Measurements from ENCODE around the gene CACNB2. TPM values are rescaled to one million over a fixed set of nuclear protein-coding genes. Genes with fewer than 3 reads are reported as not detected.

CACNB2 gene
- polyA plus RNA-seq, 3 donors: 0.58 to 3.4 (median 1.0) TPM

DNA sequence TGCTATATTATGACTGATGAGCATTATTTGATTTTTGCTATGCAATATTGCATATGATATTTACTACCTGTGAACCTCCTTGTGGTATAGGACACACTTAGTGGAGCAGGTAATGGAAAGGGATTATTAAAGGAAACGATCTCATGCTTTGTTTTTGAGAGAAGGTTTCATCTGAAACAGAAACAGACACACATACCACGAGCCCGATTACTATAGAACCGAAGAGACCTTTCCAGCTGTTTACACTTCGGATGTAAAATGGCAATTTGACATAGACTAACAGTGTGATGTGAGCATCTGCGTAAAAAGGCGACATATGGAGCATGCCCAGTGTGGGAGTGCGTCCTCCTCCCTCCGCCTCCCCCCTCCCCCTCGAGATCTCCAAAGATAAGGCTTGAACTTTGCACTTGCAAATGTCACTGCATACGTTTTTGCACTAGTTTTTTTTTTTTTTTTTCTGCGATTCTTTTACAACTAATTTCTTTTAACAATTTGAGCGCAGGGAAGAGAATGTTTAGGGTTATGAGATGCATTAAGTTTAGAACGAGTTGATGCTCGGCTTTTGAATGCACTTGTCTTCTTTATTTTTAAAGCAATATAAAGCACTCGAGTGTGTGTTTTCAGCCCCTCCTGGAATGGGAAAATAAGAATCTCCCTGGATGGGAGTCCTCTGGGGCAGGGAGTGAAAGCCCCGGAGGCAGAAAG is 260.1 kb downstream of the CACNB2 start:
- H3K27ac ChIP-seq (ENCODE audit: low read depth, low read length): no peak overlapping the region
- 3 to 14% (median 7%) methylated on average over 17 of the region's 17 CpGs for WGBS, 3 donors

DNA sequence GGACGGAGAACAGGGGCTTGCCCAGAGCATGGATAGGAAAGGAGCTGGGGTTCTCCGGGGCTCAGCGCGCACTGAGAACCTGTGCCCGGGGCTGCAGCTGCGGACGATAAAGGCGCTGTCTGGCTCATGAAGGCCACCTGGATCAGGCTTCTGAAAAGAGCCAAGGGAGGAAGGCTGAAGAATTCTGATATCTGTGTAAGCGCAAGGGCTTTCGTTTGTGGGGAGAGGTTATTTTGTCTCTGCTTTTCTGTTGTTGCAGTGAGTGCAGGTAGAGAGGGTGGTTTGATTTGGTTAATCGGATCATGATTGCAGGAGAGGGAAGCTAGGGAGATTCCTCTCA is 260.7 kb downstream of the CACNB2 start:
- no peak overlapping the region for H3K27ac ChIP-seq (ENCODE audit: low read depth, low read length)
- WGBS, 3 donors: 3 to 14% (median 12%) methylated on average over 11 of the region's 11 CpGs

DNA sequence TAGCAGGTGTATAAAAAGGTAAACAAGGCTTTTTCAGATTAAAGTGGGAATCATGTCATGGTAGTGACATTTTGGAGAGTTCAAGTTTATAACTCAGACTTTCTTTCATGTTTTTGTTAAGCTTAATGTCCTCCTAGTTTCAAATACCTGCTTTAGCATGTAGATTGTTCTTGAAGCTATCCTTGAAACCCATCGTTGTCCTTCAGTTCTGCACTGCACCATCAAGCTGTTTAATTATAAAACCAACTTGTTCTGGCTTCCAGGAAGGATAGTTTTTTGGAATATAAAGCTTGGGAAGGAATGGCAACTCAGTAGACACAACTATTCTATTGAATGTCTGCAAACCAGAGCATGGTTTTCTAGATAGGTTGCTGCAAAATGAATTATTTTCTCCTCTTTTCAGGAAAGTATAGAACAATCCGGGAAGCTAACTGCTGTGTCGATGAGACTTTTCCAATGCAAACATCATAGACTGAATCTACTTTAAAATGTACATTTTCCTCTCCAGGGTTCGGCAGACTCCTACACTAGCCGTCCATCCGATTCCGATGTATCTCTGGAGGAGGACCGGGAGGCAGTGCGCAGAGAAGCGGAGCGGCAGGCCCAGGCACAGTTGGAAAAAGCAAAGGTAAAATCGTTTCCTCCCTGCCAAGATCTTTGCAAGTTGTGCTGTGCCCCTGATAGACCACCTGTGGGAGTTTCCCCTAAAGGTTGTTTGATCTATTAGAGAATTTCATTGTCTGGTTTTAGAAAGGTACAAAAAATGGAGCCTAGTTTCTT is 261.4 kb downstream of the CACNB2 start:
- no peak overlapping the region for H3K27ac ChIP-seq (ENCODE audit: low read depth, low read length)
- 80 to 89% (median 88%) methylated on average over 12 of the region's 12 CpGs for WGBS, 3 donors

DNA sequence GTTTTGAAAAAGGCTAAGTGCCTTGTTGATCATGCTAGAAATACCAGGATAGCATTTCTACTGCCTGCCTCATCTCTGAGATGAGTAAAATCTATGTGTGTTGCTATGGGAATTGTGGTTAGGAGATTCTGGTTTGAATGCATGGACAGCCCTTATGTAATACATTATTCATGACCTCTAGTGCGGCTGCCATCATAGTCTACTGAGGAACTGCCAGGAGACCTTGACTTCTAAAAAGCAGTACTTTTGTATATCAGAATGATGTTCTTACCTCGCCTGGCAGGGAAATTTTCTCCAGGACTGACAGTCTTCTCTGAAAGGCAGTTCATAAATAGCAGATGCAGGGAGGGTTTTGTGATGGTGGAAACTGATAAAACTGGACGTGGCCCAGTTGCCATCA is 262.6 kb downstream of the CACNB2 start:
- no peak overlapping the region for H3K27ac ChIP-seq (ENCODE audit: low read depth, low read length)
- 83 to 89% (median 87%) methylated on average over 3 of the region's 3 CpGs for WGBS, 3 donors

DNA sequence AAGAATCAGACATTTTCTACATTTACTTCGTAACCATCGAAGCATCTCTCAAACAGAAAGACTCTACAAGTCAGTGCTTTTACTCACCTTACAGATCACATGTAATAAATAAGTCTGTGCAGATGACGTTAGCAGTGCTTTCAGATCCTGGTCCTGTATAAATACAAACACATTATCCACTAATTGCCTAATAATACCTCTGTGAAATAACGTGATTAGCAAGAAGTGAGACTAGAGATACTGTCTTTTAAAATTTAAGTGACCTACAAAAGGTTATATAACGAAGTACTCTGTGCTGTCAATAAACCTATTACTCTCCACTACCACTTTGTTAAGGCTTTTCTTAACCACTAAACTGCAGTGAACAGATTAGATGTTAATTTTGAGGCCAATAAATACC is 264.3 kb downstream of the CACNB2 start:
- WGBS, 3 donors: 82 to 88% (median 84%) methylated on average over 5 of the region's 5 CpGs
- H3K27ac ChIP-seq (ENCODE audit: low read depth, low read length): no peak overlapping the region

DNA sequence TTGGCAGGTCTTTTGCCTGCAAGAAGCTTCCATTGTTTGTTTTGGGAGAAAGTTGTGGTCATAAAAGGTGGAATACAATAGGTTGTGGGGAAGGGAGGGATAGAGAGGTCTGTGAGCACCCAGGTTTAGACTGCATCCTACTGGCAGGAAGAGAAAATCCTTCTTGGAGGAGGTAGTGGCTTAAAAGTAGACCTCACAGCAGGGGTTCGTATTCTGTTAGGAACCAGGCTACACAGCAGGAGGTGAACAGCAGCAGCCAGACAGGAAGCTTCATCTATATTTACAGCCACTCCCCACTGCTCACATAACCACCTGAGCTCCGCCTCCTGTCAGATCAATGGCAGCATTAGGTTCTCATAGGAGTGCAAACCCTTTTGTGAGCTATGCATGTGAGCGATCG is 265.9 kb downstream of the CACNB2 start:
- WGBS, 3 donors: 88 to 95% (median 93%) methylated on average over 4 of the region's 4 CpGs
- H3K27ac ChIP-seq (ENCODE audit: low read depth, low read length): no peak overlapping the region

DNA sequence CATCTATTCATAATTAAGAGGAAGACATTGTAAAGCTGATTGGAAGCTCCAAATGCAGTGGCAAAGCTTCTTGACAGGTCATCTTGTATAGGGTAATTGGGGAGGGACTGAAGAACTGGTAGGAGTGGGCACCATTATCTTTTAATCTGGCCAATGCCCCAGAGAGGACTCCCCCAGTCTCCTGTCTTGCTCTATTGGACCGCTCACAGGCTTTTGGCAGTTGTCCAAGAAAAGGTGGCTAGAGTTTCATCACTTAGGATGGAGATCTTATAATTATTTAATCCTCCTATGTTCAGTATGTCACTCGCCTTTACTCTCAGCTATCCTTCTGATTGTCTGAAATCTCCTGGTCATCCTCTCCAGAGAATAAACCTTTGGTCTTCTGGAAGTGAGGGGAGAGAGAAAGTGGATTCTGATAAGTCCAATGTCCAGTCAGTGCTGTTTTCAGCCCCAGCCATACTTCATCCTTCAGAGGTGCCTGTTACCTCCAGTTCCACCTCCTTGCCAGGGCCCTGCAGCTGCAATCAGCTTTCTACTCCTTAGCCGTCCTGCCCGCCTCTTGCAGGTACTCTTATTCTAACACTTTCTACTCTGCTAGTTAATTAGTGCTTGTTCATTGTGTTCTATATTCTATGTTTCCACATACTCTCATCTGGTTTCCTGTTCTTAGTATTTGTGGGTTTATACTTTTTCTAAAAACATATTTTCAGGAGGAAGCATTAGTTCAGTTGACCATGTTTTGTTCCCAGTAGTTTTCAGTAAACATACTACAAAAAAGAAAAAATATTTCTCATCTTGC is 269.6 kb downstream of the CACNB2 start:
- 58 to 80% (median 60%) methylated on average over 4 of the region's 4 CpGs for WGBS, 3 donors
- no peak overlapping the region for H3K27ac ChIP-seq (ENCODE audit: low read depth, low read length)

DNA sequence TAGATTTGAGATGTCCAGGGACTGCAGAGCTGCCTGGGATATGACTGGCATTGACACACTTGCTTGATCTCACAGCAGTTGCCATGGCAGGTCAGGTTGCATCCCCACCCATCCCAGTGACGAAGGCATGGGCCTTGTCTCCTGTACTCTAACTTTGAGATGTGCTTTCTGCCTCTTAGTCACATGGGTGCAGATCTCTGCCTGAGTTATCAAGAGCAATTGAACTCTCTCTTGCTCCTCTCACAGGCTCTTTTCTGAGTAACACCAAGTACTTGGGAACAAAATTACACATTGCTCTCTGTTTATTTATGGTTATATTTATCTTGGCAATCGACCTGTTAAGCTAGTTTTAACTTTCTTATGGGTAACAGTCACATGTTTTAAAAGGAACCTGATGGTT is 273.8 kb downstream of the CACNB2 start:
- no peak overlapping the region for H3K27ac ChIP-seq (ENCODE audit: low read depth, low read length)
- WGBS, 3 donors: 50 to 62% (median 60%) methylated on average over 2 of the region's 2 CpGs

DNA sequence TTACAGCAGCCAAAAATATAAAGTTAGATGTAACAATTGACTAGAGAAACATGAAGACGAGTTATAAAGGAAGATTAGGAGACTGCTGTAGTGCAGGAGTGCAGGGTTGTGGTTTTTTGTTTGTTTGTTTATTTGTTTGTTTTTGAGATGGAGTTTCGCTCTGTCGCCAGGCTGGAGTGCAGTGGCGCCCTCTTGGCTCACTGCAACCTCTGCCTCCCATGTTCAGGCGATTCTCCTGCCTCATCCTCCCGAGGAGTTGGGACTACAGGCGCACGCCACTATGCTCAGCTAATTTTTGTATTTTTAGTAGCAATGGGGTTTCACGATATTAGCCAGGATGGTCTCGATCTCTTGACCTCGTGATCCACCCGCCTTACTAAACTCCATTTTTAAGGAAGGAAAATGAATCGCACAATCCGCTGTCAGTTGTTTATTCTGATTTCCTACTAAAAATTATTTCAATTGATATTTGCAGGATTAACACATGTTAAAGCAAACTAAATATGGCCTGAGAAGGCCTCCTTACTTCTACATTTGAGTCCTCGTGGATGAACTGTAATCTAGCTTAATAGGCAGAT is 277.8 kb downstream of the CACNB2 start:
- no peak overlapping the region for H3K27ac ChIP-seq (ENCODE audit: low read depth, low read length)
- WGBS, 3 donors: 84 to 89% (median 85%) methylated on average over 15 of the region's 15 CpGs

DNA sequence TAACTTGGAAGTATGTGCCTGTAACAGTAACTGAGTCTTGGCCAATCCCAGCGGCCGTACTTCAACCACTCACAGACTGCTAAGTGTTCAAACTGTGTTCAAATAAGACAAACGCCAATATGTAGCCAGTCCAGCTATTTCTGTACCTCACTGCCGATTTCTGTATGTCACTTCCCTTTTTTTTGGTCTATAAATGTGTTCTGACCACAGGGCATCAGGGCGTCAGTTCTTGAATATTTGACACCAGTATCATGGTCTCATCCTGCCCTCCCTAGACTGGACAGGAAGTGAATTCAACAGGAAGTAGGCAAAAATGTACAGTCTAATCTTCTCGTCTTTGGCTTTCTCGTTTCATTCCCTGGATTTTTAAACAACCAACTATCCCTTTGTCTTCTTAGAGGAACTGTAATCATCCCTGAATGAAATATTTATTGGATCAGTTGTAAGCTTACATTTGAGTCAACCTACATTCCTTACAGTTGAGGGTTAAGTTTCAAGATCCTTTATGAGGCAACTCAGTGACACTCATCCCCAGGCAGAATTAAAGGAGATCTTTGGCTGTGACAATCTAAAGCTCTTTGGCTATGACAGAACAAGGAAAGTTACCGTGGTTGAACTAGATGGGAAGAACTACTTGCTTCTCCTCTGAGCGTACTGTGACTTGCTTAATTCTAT is 278.5 kb downstream of the CACNB2 start:
- 59 to 86% (median 62%) methylated on average over 9 of the region's 9 CpGs for WGBS, 3 donors

DNA sequence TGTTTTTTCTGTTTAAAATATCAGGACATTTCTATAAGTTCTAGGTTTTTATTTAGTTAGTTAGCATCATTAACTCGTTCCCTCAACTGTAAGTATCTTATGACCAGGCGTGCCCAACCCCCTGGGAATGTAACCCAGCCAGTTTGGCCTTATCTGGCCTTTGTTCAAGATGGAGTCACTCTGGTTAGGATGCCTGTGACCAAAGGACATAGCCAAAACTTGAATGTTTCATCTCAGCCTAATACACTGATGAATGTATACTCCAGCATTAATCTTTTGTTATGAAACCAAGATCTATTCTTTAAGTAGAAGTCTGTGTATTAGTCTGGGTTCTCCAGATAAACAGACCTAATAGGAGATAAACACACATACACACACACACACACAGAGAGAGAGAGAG is 279.7 kb downstream of the CACNB2 start:
- 77 to 93% (median 83%) methylated on average over 2 of the region's 2 CpGs for WGBS, 3 donors
- H3K27ac ChIP-seq (ENCODE audit: low read depth, low read length): no peak overlapping the region

More for the DNA sequence above, 278.5 kb downstream of the CACNB2 start:
- no peak overlapping the region for H3K27ac ChIP-seq (ENCODE audit: low read depth, low read length)

DNA sequence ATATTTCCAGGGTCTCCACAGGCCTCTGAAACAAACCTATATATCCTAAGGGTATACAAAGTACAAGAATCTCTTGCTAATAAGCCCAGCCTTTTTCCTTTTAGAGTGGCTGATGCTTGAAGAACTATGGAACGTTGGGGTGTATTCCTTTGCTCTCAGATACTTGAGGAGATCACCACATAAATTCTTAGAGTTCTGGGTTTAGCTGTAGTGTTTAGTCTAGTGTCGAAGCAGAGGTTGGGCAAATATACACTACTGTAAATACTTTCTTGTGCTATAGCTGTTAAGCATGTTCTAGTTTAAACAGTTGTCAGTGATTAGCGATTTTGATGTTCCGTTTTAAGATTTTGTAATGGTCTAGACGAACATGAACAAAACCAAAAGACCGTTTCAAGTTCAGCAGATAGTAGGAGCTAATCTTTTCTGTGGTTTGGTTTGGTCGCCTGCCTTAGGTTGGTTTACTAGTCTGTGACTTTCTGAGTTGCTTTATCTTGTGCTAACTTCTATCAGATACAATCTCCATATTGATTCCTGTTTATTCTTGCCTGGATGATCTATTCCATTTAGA is 281.6 kb downstream of the CACNB2 start:
- 73 to 82% (median 81%) methylated on average over 7 of the region's 7 CpGs for WGBS, 3 donors
- H3K27ac ChIP-seq (ENCODE audit: low read depth, low read length): no peak overlapping the region

DNA sequence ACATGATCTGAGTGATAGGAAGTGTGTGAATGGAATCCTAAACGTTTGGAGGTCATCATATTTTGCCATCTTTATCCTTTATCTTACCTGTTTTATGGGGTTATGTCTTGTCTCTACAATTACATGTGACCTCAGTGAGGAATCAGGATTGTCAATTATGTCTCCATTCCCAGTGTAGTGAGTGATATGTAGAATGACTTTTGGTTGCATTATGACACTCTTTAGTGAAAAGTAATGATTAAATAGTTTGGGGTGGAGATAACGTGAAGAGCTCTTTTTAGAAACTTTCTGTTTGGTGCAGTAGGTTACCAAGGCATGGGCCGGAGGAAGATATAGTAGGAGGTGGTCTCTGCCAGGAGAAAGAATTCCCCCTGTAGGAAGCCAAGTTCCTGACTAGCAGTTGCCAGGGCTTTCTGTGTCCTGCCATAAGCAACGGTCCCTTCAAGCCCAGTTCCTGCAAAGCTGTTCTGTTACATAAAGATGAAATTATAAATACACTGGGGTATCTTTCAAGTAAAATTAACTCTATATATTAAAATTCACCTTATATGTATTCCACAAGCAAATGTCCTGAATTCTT is 282.9 kb downstream of the CACNB2 start:
- 59 to 67% (median 66%) methylated on average over 4 of the region's 4 CpGs for WGBS, 3 donors
- H3K27ac ChIP-seq (ENCODE audit: low read depth, low read length): no peak overlapping the region

DNA sequence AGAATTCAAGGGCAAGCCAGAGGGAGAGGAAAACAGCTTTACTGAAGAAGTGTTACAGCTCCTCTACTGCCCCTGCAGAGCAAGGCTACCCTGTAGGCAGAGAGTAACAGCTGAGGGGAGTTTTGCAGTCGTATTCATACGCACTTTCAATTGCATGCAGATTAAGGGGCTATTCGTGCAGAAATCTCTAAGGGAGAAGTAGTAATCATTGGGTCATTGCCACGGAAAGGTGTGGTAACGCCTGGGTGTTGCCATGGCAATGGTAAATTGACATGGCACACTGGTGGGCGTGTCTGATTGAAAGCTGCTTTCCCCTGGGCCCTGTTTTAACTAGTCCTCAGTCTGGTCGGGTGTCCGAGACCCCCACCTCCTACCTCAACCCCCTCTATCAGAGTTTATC is 284.0 kb downstream of the CACNB2 start:
- WGBS, 3 donors: 52 to 60% (median 56%) methylated on average over 8 of the region's 8 CpGs
- no peak overlapping the region for H3K27ac ChIP-seq (ENCODE audit: low read depth, low read length)

DNA sequence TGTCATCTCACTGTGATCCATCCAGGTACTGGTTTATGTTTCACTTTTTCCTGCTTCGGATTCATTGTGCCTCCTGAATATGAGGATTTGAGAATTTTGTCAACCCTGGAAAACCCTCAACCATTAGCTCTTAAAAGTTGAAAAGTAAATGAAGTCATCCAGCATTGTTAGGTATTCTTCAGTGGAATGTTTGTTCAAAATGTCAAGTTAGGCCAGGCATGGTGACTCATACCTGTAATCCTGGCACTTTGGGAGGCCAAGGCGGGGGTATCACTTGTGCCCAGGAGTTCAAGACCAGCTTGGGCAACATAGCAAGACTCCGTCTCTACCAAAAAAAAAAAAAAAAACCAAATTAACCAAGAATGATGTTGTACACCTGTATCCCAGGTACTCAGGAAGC is 289.1 kb downstream of the CACNB2 start:
- no peak overlapping the region for H3K27ac ChIP-seq (ENCODE audit: low read depth, low read length)
- WGBS, 3 donors: 68 to 88% (median 81%) methylated on average over 3 of the region's 3 CpGs

DNA sequence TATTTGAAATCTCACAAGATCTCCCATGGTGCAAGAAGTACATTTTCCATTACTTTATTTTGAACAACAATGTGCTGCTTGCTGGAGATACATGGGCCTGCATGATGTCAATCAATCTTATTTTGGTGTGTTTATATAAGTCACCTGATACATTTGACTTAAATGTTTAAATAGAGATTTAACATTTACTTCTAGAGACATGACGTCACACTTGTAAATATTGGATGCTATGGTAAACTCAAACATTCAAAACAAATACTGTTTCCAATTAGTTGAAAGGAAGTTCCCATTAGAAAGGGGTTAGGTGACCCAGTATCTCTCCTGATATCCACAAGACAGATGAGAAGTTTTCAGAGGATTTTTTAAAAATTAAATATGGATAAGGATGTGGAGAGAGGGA is 296.7 kb downstream of the CACNB2 start:
- 36 to 90% (median 83%) methylated on average over 1 of the region's 1 CpG for WGBS, 3 donors

DNA sequence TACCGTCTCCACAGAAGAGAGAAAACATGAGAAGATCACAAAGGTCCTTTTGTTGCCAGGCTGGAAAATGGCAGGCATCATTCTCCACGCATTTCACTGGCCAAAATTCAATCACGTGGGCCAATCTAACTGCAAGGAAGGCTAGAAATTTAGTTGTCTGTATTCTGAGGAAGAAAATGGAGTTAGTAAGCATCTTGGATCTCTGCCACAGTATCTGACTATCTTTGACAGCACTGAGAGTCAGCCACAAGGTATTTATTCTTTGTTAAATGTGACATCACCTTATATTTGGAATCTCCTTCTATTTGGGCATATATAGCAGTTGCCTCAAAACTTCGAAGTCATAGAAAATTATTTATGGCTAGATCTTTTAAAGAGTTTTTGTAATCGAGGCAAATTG is 297.3 kb downstream of the CACNB2 start:
- H3K27ac ChIP-seq (ENCODE audit: low read depth, low read length): no peak overlapping the region
- whole genome bisulfite sequencing, 3 donors: 70 to 78% (median 74%) methylated on average over 5 of the region's 5 CpGs

More for the DNA sequence above, 296.7 kb downstream of the CACNB2 start:
- H3K27ac ChIP-seq (ENCODE audit: low read depth, low read length): no peak overlapping the region

All from adipose tissue (tissue), 3 donors.